ENCODE results near the gene CLTCL1. TPM values are rescaled to one million over a fixed set of nuclear protein-coding genes. Genes with fewer than 3 reads are reported as not detected.

CLTCL1 gene
- total RNA-seq, 1 experiment from 2014 or later = 7.1 TPM

DNA sequence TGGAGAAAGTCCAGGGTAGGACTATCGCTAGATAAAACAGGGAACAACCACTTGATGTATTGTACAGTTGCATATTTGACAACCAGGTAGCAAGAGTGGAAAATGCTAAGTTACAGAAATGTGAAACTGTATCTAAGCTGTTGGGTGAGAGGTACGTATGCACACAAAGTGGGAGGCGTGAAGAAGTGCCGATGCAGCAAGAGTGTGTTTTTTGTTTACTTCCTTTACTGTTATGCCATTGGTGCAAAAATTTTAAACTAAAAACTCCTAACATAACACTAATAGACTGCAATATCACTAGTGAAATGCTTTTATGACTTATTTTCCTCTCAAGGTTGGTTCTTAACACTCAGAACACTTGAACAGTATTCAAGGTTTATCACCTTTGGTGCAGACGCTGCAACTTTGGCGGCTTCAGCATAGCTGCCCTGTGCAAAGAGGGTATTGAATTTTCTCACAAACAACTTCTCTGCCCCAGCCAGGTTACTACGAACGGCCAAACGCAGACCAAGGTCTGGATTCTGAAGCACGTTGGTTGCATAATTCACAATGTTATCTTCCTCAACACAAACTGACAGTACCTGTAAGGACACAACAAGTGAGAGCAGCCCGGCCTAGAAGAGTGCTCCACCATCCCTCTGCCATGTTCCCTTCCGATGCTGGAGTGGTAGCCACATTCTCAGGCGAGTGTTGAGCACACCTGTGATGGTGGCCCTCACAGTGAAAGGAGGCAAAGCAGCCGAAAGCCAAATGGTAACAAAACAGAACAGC is 57.2 kb downstream of the CLTCL1 start:
- no peak overlapping the region for H3K9ac ChIP-seq (ENCODE audit: low read length)
- no peaks in the 10 kb centered on the region for H3K4me1 ChIP-seq (ENCODE audit: control insufficient read depth in 1 of 2, insufficient read depth in 2 of 2, low read length in 2 of 2)
- ChIA-PET POLR2A (no interaction called here), CTCF (no interaction called here), RAD21 (ENCODE audit: low non-redundant PET in 1 of 2, low total read pairs in 2 of 2, uncharacterized antibody in 2 of 2, unreplicated experiment in 2 of 2) (no interaction called here)
- DNase-seq (ENCODE audit: low read depth, low spot score) (no peak), ATAC-seq (no peak)
- H3K36me3 ChIP-seq (ENCODE audit: control insufficient read depth in 1 of 2, insufficient read depth in 2 of 2, low read length in 2 of 2) = peaks cover 0 to 3% of the 10 kb centered on the region in 2 experiments; a peak in 1 of 4 replicates
- H3K9me2 ChIP-seq (ENCODE audit: insufficient read depth) = no peaks in the 10 kb centered on the region
- H4K20me1 ChIP-seq (ENCODE audit: insufficient read depth) = no peaks in the 10 kb centered on the region
- H3K4me2 ChIP-seq (ENCODE audit: low read length) = no peak overlapping the region
- no peak for TF ChIP-seq EZH2phosphoT487 (IDR thresholded peaks at IDR 0.05; ENCODE audit: borderline replicate concordance)
- TF ChIP-seq POLR2AphosphoS5 (IDR thresholded peaks at IDR 0.05; ENCODE audit: low read depth, low read length) = no peak
- TF ChIP-seq CBX3 (IDR thresholded peaks at IDR 0.05; ENCODE audit: low read depth) = no peak
- no peak for TF ChIP-seq EZH2 (IDR thresholded peaks at IDR 0.05)
- no peak for TF ChIP-seq POLR2A (IDR thresholded peaks at IDR 0.05; ENCODE audit: borderline replicate concordance, extremely low read depth, insufficient read depth, insufficient read length)
- TF ChIP-seq JUND (IDR thresholded peaks at IDR 0.05) = no peak
- no peak for TF ChIP-seq ZNF274 (IDR thresholded peaks at IDR 0.05; ENCODE audit: low read depth, low read length)
- no peak for TF ChIP-seq TCF7L2 (IDR thresholded peaks at IDR 0.05; ENCODE audit: borderline replicate concordance, extremely low read depth, insufficient read depth, insufficient read length)
- TF ChIP-seq, protein P1, sequence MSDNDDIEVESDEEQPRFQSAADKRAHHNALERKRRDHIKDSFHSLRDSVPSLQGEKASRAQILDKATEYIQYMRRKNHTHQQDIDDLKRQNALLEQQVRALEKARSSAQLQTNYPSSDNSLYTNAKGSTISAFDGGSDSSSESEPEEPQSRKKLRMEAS (IDR thresholded peaks at IDR 0.05) = no peak
- no peak for TF ChIP-seq SP1 (IDR thresholded peaks at IDR 0.05; ENCODE audit: low read depth)
- TF ChIP-seq, protein P2, sequence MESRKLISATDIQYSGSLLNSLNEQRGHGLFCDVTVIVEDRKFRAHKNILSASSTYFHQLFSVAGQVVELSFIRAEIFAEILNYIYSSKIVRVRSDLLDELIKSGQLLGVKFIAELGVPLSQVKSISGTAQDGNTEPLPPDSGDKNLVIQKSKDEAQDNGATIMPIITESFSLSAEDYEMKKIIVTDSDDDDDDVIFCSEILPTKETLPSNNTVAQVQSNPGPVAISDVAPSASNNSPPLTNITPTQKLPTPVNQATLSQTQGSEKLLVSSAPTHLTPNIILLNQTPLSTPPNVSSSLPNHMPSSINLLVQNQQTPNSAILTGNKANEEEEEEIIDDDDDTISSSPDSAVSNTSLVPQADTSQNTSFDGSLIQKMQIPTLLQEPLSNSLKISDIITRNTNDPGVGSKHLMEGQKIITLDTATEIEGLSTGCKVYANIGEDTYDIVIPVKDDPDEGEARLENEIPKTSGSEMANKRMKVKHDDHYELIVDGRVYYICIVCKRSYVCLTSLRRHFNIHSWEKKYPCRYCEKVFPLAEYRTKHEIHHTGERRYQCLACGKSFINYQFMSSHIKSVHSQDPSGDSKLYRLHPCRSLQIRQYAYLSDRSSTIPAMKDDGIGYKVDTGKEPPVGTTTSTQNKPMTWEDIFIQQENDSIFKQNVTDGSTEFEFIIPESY (IDR thresholded peaks at IDR 0.05; ENCODE audit: extremely low read depth, insufficient replicate concordance, low read length) = no peak
- no peak for TF ChIP-seq RAD21 (IDR thresholded peaks at IDR 0.05; ENCODE audit: low read depth)
- TF ChIP-seq SRF (IDR thresholded peaks at IDR 0.05; ENCODE audit: low read depth) = no peak
- TF ChIP-seq, protein P3, sequence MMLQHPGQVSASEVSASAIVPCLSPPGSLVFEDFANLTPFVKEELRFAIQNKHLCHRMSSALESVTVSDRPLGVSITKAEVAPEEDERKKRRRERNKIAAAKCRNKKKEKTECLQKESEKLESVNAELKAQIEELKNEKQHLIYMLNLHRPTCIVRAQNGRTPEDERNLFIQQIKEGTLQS (IDR thresholded peaks at IDR 0.05) = no peak
- no peak for TF ChIP-seq ELF1 (IDR thresholded peaks at IDR 0.05; ENCODE audit: borderline replicate concordance, low read depth)
- TF ChIP-seq YY1 (IDR thresholded peaks at IDR 0.05; ENCODE audit: extremely low read depth, insufficient replicate concordance, low read depth, low read length) = no peak
- intact Hi-C loops (cut with micrococcal nuclease) = no loop called here
- no peak overlapping the region for H2AFZ ChIP-seq (ENCODE audit: low read depth, low read length, poor library complexity, severe bottlenecking)
- H3K27me3 ChIP-seq (ENCODE audit: insufficient read depth, low read length) = no peaks in the 10 kb centered on the region
- no peaks in the 10 kb centered on the region for H3K79me2 ChIP-seq (ENCODE audit: insufficient read depth, low read length)
- BruUV-seq (replicated peaks) = no TSS peak
- no peaks in the 10 kb centered on the region for H3K9me3 ChIP-seq (ENCODE audit: control insufficient read depth in 1 of 2, insufficient read depth in 1 of 2, low read depth in 1 of 2, low read length in 2 of 2)
- H3K4me3 ChIP-seq (replicated peaks in 1 of 2; ENCODE audit: low read depth in 1 of 2, low read length in 2 of 2) = no peak overlapping the region
- H3K27ac ChIP-seq (ENCODE audit: low read depth, low read length) = no peak overlapping the region
